Endothelial cell of umbilical vein (primary cell): Measurements from ENCODE around the gene PPP2R2C. TPM values are rescaled to one million over a fixed set of nuclear protein-coding genes. Genes with fewer than 3 reads are reported as not detected.

Experiments
- BruUV-seq: library from RNA; stranded (reverse); fragments of 400-500 nt; replicated peaks from 2 replicates; lab custom pipeline; 2021; lab: Mats Ljungman, UMichigan
- CTCF ChIA-PET: fragments of 300-600, 350-600 bp; sonication (Branson Sonifier 250); formaldehyde crosslinking; loops from one replicate; lab custom pipeline; 2021; ENCODE audit warnings: antibody characterized with exemption, inconsistent platforms; lab: Charles Lee
- POLR2A ChIA-PET: fragments of 300-600, 350-600 bp; sonication (Branson Sonifier 250); formaldehyde crosslinking; loops from one replicate; lab custom pipeline; 2021; ENCODE audit warnings: antibody characterized with exemption, inconsistent platforms; lab: Charles Lee
- DNase-seq: peaks from one replicate; pipeline ENCODE4 v3.0.0-alpha.2; 2011; ENCODE audit warnings: low read depth, low spot score
- FAIRE-seq: peaks from 2 replicates; lab custom pipeline; 2011; peaks lifted over from hg19 to GRCh38; lab: Jason Lieb, UNC
- H2AFZ ChIP-seq: 2 replicates; pipeline ENCODE4 v1.6.0; 2012; ENCODE audit warnings: low read depth, low read length, control low read depth, inconsistent platforms
- H3K27ac ChIP-seq: 2 replicates; pipeline ENCODE4 v1.5.1; 2011; ENCODE audit warnings: low read depth, mild to moderate bottlenecking, control low read depth, low read length, moderate library complexity; ENCODE audit not compliant: insufficient read depth
- H3K27me3 ChIP-seq, 2 experiments: 2 replicates each; pipeline versions ENCODE4 v1.6.0 to v1.6.1; 2011; ENCODE audit warnings: low read length in 2 of 2, mixed read lengths in 1 of 2; ENCODE audit not compliant: control insufficient read depth in 2 of 2, insufficient read depth in 2 of 2
- H3K36me3 ChIP-seq, 2 experiments: 2 replicates in 1 of 2; 3 replicates in 1 of 2; pipeline ENCODE4 v1.5.1; 2011; ENCODE audit warnings: low read length in 2 of 2, mild to moderate bottlenecking in 1 of 2, moderate library complexity in 1 of 2; ENCODE audit not compliant: control insufficient read depth in 2 of 2, insufficient read depth in 2 of 2; ENCODE audit errors: extremely low read depth in 1 of 2
- H3K4me1 ChIP-seq: 3 replicates; pipeline ENCODE4 v1.5.1; 2011; ENCODE audit warnings: mild to moderate bottlenecking, low read length; ENCODE audit not compliant: control insufficient read depth, insufficient read depth; ENCODE audit errors: extremely low read depth
- H3K4me2 ChIP-seq: 2 replicates; pipeline ENCODE4 v1.6.1; 2011; ENCODE audit warnings: low read length, control low read depth, mixed read lengths; ENCODE audit not compliant: insufficient read depth
- H3K4me3 ChIP-seq, 3 experiments: fragments of 200-600 bp in 1 of 3; sonication (generic), shearing (Covaris generic) in 1 of 3; replicated peaks in 1 of 3; 2 replicates each; pipeline ENCODE4 v1.5.1; 2011 to 2016; ENCODE audit warnings: control low read depth in 3 of 3, low read length in 3 of 3, mild to moderate bottlenecking in 2 of 3, inconsistent platforms in 1 of 3, low read depth in 1 of 3, moderate library complexity in 1 of 3; ENCODE audit not compliant: insufficient read depth in 1 of 3
- H3K79me2 ChIP-seq: 2 replicates; pipeline ENCODE4 v1.6.0; 2012; ENCODE audit warnings: low read length, inconsistent platforms; ENCODE audit not compliant: control insufficient read depth, insufficient read depth
- H3K9ac ChIP-seq: replicated peaks from 2 replicates; pipeline ENCODE3; 2011; ENCODE audit warnings: low read length, control low read depth; ENCODE audit not compliant: insufficient read depth; ENCODE audit errors: extremely low read depth
- H3K9me1 ChIP-seq: replicated peaks from 3 replicates; pipeline ENCODE4 v1.6.0; 2011; ENCODE audit warnings: mild to moderate bottlenecking, low read length; ENCODE audit not compliant: control insufficient read depth, insufficient read depth; ENCODE audit errors: extremely low read depth
- H3K9me3 ChIP-seq: replicated peaks from 2 replicates; pipeline ENCODE4 v1.5.1; 2012; ENCODE audit warnings: low read length, inconsistent platforms; ENCODE audit not compliant: control insufficient read depth, insufficient read depth
- H4K20me1 ChIP-seq: replicated peaks from 2 replicates; pipeline ENCODE3; 2011; ENCODE audit warnings: mild to moderate bottlenecking, low read length; ENCODE audit not compliant: control insufficient read depth, insufficient read depth; ENCODE audit errors: extremely low read depth
- EZH2 ChIP-seq: IDR thresholded peaks from 2 replicates; pipeline ENCODE4 v1.6.1; 2012; ENCODE audit warnings: borderline replicate concordance, low read depth, mild to moderate bottlenecking, moderate library complexity, low read length, inconsistent platforms; ENCODE audit not compliant: severe bottlenecking
- FOS ChIP-seq: IDR thresholded peaks from 2 replicates; pipeline ENCODE4 v1.6.1; 2011; ENCODE audit warnings: mild to moderate bottlenecking, low read length, moderate library complexity, borderline replicate concordance; ENCODE audit not compliant: insufficient read depth
- GATA2 ChIP-seq: IDR thresholded peaks from 2 replicates; pipeline ENCODE4 v1.7.0; 2011; ENCODE audit warnings: low read depth, mild to moderate bottlenecking, moderate library complexity, mixed read lengths, low read length; ENCODE audit not compliant: insufficient read length, insufficient read depth
- JUN ChIP-seq: IDR thresholded peaks from 2 replicates; pipeline ENCODE4 v1.6.1; 2011; ENCODE audit warnings: borderline replicate concordance, low read depth; ENCODE audit not compliant: insufficient read length, insufficient read depth
- MYC ChIP-seq: IDR thresholded peaks from one replicate; pipeline ENCODE4 v1.6.1; 2011; ENCODE audit warnings: mild to moderate bottlenecking, low read depth, low read length
- POLR2A ChIP-seq: IDR thresholded peaks from 2 replicates; pipeline ENCODE4 v1.6.1; 2012; ENCODE audit warnings: low read depth, mild to moderate bottlenecking, control low read depth, low read length
- POLR2AphosphoS5 ChIP-seq: IDR thresholded peaks from 2 replicates; pipeline ENCODE4 v1.6.1; 2012; ENCODE audit warnings: low read depth, mild to moderate bottlenecking, control low read depth, low read length, moderate library complexity; ENCODE audit not compliant: insufficient read depth
- dilution Hi-C: fragments of 300-500 bp; cut with MboI; formaldehyde crosslinking; loops from one replicate; pipeline ENCODE4 v1.15.0; 2019; ENCODE audit warnings: low sequenced_read_pairs; ENCODE audit not compliant: extremely low pct_ligation_motif_present
- intact Hi-C: fragments of 100-400 bp; cut with micrococcal nuclease; formaldehyde crosslinking; loops from one replicate; pipeline ENCODE4 v1.10.0; 2022
- polyA plus RNA-seq, 4 experiments: library from polyadenylated mRNA; depleted of rRNA in 3 of 4; stranded (reverse) in 3 of 4; unstranded in 1 of 4; fragments of >200 nt; gene quantifications; 2 replicates each; pipeline versions ENCODE4 v1.2.1 to v1.2.3, GENCODE V29; 2011 to 2012; ENCODE audit warnings: missing spikeins in 1 of 4
- total RNA-seq: library from RNA; stranded (reverse); gene quantifications from 2 replicates; pipeline ENCODE4 v1.2.3, GENCODE V29; 2021
- TF ChIP-seq, protein P1 (sequence below): IDR thresholded peaks from 2 replicates; pipeline ENCODE4 v1.6.1; 2011; ENCODE audit not compliant: insufficient read depth, insufficient read length
- TF ChIP-seq, protein P2 (sequence below), 2 donors: IDR thresholded peaks; 1 replicate in 1 of 2; 2 replicates in 1 of 2; pipeline ENCODE4 v1.5.1; 2011; ENCODE audit warnings: low read length in 2 of 2, mild to moderate bottlenecking in 2 of 2, moderate library complexity in 2 of 2, control low read depth in 1 of 2, inconsistent platforms in 1 of 2, low read depth in 1 of 2; ENCODE audit not compliant: insufficient read depth in 1 of 2; ENCODE audit errors: extremely low read depth in 1 of 2

The PPP2R2C gene
- total and polyA plus RNA-seq, 2 donors (not counting 3 experiments of a cell fraction or from before 2014, with no cell fraction given): 0.03 to 0.09 TPM

DNA sequence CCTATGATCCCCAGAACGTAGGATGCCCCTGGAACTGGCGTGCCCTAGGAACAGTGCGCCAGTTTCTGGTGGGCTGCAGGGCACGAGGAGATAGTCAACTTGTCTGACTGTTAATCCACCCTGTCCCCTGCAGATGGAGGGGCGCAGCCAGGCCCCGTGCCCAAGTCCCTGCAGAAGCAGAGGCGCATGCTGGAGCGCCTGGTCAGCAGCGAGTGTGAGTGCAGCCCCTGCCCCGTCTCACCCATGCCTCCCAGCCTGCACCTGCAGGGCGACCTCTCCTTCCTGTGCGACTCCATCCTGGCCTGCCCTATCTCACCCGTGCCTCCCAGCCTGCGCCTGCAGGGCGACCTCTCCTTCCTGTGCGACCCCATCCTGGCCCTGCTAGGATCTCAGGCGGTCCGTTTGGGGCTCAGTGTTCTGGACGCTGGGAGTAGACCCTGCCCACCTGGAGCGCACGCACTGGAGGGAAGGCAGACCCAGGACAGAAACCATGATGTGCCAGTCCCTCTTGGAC, 180.6 kb downstream of the PPP2R2C start:
- dilution Hi-C loops (no loop called here), intact Hi-C loops (no loop called here)
- POLR2A ChIA-PET: no interaction called here
- no peak overlapping the region for H3K27ac ChIP-seq
- no peak overlapping the region for H3K4me3 ChIP-seq
- no peaks in the 10 kb centered on the region for H3K4me1 ChIP-seq
- CTCF ChIA-PET: interaction anchor here (1.3 kb wide), 1 partner anchor 36 kb away, joined by 5 read pairs; no protein-coding TSS in a partner anchor
- no peak overlapping the region for H2AFZ ChIP-seq
- no peaks in the 10 kb centered on the region for H3K27me3 ChIP-seq
- no peak overlapping the region for H3K4me2 ChIP-seq
- H3K79me2 ChIP-seq: no peaks in the 10 kb centered on the region
- DNase-seq (no peak), FAIRE-seq (no peak)
- TF ChIP-seq EZH2 (no peak), POLR2A (no peak), FOS (no peak), POLR2AphosphoS5 (no peak), JUN (no peak), GATA2 (no peak), MYC (no peak)
- TF ChIP-seq, protein P1, sequence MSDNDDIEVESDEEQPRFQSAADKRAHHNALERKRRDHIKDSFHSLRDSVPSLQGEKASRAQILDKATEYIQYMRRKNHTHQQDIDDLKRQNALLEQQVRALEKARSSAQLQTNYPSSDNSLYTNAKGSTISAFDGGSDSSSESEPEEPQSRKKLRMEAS: no peak
- TF ChIP-seq, protein P2, sequence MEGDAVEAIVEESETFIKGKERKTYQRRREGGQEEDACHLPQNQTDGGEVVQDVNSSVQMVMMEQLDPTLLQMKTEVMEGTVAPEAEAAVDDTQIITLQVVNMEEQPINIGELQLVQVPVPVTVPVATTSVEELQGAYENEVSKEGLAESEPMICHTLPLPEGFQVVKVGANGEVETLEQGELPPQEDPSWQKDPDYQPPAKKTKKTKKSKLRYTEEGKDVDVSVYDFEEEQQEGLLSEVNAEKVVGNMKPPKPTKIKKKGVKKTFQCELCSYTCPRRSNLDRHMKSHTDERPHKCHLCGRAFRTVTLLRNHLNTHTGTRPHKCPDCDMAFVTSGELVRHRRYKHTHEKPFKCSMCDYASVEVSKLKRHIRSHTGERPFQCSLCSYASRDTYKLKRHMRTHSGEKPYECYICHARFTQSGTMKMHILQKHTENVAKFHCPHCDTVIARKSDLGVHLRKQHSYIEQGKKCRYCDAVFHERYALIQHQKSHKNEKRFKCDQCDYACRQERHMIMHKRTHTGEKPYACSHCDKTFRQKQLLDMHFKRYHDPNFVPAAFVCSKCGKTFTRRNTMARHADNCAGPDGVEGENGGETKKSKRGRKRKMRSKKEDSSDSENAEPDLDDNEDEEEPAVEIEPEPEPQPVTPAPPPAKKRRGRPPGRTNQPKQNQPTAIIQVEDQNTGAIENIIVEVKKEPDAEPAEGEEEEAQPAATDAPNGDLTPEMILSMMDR (IDR thresholded peaks at IDR 0.05; ENCODE audit: extremely low read depth in 1 of 2, insufficient read depth in 1 of 2, low read depth in 1 of 2, low read length in 2 of 2): no peak
- H3K36me3 ChIP-seq: peaks cover 3 to 60% of the 10 kb centered on the region in 2 experiments
- H3K9ac ChIP-seq: no peak overlapping the region
- no peaks in the 10 kb centered on the region for H3K9me3 ChIP-seq
- no peaks in the 10 kb centered on the region for H4K20me1 ChIP-seq
- no peaks in the 10 kb centered on the region for H3K9me1 ChIP-seq
- no TSS peak for BruUV-seq
